ENCODE data around the gene CNOT3.
"Not testable (repeated sequence)": the region's sequence is repeated elsewhere in the genome, so short reads cannot be mapped to it uniquely, and the experiment has no call there.

Gene CNOT3

GRCh38 chr19:54151362-54152035 lies 13.9 kb downstream of the CNOT3 start:
- DNase-seq, result no peak

DNA sequence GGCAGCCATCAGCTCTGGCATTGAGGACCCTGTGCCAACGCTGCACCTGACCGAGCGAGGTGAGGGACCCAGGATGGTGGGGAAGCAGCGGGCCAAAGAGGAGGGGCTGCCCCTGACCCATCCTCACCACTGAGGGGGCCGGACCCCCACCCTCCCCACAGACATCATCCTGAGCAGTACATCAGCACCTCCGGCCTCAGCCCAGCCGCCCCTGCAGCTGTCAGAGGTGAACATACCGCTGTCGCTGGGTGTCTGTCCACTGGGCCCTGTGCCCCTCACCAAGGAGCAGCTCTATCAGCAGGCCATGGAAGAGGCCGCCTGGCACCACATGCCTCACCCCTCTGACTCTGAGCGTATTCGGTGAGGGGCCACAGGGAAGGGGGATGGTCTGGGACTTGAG lies 14.7 kb downstream of the CNOT3 start:
- no peak for DNase-seq

DNA sequence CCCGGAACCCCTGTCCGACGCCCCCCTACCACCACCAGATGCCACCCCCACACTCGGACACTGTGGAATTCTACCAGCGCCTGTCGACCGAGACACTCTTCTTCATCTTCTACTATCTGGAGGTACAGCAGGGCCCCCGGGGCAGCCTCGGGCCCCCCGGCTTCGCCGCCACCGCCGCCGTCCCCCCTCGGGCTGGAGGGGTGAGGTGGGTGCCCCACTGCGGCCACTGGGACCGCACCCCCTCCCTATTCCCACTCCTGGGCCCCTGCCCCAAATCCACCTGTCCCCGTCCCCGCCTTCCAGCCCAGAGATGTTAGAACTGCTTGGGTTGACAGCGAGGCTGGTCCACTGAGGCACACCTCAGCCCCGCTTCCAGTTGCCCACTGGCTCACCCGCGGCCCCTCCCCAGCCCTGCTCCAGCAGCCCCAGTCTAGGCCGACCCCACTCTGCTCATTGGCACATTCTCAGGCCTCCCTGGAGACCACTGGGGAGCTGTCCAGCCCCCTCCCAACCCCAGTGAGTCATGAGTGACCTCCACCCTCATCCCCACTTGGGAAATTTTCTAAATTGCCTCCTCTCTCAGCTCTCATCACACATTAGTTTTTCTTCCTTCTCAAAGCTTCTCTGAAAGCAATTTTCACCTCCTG lies 15.4 kb downstream of the CNOT3 start:
- no peak for DNase-seq

DNA sequence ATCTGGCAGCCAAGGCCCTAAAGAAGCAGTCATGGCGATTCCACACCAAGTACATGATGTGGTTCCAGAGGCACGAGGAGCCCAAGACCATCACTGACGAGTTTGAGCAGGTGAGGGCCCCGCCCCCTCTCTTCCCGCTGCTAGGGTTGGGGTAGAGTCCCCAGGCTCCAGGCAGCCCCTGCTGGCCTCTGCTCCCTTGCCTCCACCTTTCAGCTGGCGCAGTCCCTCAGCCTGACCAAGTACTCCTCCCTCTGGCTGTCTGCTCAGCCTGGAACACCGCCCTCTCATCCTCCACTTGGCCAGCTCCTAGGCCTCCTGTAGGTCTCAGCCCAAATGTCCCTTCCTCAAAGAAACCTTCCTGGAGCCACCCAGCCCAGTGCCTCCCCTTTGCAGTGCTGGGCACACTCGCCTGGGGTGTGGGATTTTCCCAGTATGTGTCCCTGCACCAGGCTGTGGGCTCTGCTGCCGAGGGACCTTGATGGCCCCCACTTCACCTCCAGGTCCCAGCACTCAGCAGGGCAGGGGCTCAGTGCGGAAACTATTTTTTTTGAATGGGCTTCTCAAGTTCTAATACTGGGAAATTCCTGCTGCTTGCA lies 16.3 kb downstream of the CNOT3 start:
- DNase-seq, result no peak

DNA sequence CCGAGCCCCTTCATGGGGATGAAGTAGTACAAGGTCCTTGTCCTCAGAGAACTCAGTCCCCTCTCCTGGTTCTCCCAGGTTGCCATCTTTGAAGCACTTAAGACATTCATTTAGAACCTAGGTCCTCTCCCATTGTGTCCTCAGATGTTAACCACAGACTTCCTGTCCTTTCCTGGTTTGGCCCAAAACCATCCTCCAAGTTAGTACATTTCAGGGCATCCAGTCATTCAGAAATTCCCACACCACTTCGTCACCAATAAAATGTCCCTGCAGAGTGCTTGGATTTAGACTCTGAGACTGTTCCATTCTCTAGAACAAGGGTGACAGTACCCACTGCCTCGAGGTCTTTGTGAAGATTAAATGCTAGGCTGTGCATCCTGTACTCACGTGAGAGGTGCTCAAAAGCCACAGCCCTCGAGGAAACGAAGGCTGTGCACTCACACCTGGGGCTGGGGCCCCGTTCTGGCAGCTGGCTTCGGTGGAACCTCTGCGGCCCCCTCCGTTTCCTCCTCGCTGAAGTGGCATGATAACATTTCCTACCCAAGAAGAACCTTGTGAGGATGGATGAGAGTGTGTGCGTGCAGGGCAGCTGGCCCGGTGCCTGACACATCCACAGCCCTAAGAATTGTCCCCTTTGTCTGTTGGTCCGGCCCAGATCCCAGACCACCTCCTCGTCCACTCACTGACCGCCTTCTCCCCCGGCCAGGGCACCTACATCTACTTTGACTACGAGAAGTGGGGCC lies 17.2 kb downstream of the CNOT3 start:
- no peak for DNase-seq

DNA sequence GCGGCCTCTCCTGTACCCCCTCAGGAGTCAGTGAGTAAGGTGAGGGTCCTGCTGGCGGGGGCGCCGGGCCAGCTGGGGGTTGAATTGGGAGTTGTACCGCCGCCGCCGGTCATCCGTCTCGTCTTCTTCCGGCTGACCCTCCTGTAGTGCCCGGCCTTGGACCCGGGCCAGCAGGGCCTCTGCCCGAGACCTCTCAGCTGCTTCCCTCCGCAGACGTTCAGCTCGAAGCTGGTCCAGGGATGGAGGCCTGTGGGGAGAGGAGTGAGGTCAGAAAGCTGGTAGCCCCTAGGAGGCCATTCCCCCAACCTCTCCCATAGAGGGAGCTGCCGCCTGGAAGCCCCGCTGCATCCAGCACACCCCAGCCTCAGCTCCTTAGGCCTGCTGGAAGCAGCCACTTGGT lies 18.1 kb downstream of the CNOT3 start:
- DNase-seq, result no peak

- DNase-seq, result no peak
Measured at GRCh38 chr19:54156490-54156889, 18.9 kb downstream of the CNOT3 start.

- no peak for DNase-seq
Measured at GRCh38 chr19:54156953-54157352, 19.4 kb downstream of the CNOT3 start.

DNA sequence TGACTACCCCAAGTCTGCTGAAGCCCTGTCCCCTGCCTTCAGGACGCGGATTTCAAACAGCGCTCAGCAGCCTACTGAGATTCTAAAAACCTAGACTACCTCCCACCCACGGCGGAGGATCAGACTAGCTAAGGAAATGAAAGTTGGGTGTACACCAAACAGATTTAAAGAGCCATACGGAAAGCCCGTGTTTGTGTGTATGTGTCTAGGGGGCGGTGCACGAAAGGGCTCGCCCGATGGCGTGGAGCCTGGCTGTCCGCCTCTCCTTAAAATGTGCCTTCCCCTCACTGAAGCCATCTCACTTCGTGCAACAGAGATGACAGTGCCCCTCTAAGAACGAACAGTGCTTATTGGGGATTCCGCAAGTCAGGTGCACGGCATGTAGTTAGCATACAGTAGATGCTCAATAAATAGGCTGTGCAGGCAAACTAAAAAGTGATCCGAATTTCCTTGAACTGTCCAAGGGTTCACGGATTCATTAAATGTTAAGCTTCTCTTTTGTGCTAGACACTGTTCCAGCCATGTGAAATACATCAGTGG lies 21.3 kb downstream of the CNOT3 start:
- no peak for DNase-seq

- DNase-seq, result peak; percentile 100
Measured at GRCh38 chr19:54159352-54160181, 22.0 kb downstream of the CNOT3 start, which contains the start of gene LENG1. Gene LENG1 (minus strand): TSS chr19:54159721. CDS start chr19:54159695, 26 bp downstream.

- DNase-seq, result no peak
Measured at GRCh38 chr19:54160182-54160811, 22.7 kb downstream of the CNOT3 start.

DNA sequence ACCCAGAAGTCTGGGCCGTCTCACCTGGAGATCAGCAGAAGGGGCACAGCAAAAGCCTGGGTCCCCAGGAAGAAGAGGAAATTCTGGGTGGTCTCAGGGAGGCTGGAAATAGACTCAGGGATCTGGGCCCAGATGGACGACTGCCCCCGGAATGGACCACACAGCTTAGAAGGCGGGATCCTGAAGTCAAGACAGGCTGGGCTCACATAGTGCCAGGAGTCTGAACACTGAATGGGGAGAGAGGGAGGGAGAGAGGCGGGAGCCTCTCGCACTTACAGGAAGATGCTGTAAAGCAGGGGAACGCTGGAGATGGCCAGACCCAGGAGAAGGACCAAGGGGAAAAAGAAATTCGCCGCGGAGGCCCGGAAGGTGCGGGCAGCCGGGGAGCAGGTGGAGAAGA lies 23.3 kb downstream of the CNOT3 start:
- DNase-seq, result no peak

GRCh38 chr19:54162241-54162805 lies 24.8 kb downstream of the CNOT3 start:
- DNase-seq, result peak; percentile 61

- no peak for DNase-seq
Measured at GRCh38 chr19:54162884-54163283, 25.3 kb downstream of the CNOT3 start.

DNA sequence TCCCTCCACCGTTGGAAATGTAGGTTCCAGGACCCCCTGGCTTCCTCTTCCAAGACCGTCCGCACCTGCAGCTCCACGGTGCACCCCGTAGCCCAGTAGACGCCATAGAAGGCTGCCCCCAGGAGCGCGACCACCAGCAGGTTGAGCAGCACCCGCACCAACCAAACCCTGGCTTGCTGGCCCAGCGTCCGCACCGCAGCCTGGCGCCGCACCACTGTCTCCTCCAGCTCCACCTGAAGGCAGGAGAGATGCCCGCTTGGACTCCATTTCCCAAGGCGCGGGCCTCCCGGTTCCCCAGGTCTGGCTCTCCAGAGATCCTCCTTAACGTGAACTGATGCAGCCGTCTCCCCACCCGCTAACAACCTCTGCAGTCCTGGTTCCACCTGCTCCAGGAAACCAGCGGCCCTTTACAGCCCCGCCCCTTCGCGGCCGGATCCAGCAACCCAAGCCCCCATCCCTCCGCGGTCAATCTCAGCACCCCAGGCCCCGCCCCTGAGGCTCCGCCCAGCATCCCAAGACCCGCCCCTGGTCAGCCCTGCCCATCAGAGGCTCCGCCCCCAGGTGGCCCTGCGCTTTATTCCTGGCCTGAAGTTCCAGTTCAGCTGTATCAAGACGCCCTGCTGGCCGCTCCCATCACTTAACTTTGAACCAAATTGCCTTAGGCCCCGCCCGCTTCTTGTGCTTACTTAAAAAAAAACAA lies 27.0 kb downstream of the CNOT3 start:
- no peak for DNase-seq

DNA sequence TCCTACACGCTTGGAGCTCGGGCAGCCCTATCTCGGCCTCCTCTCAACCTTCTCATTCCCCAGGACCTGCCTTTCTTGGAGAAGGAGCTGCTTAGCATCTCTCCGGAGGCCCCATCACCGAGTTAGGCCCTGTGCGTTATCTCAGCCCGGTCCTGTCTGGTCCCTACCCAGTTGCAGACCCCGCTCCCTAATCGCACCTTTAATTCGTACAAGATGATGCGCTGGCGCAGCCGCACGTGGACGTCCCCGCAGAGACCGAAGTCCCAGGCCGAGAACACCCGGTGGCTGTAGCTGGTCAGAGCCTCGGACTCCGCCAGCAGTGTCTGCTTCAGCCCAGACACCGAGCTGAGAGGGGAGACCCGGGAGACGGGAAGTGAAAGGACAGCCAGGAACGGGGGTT lies 27.7 kb downstream of the CNOT3 start:
- DNase-seq, result no peak

DNA sequence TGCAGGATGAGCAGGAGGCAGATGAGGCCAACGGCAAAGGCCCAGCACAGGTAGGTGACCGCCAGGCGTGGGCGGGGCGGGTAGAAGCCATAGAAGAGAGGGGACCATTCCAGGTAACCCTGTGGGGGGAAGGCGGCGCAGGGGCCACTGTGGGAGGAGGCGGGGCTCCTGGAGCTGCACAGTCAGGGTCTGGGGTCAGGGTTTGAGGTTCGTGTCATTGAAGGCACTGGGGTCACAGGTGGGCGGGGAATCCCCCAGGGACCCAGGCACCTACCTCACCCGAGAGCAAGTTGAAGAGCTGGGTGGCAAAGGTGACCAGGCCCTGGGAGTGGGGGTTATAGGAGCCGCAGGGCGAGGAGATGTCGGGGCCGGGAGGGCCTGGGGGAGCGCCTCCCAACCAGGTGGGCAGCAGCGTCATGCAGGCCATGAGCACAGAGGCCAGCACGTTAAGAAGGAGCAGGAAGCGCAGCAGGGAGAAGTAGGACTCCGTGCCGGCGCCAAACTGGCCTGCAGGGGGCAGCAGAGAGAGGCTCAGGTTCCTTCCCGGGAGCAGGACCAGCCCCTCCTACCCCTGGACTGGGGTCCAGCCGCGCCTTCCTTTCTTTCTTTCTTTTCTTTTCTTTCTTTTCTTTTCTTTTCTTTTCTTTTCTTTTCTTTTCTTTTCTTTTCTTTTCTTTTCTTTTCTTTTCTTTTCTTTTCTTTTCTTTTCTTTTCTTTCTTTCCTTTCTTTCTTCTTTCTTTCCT lies 30.8 kb downstream of the CNOT3 start:
- DNase-seq, result peak; percentile 77

DNA sequence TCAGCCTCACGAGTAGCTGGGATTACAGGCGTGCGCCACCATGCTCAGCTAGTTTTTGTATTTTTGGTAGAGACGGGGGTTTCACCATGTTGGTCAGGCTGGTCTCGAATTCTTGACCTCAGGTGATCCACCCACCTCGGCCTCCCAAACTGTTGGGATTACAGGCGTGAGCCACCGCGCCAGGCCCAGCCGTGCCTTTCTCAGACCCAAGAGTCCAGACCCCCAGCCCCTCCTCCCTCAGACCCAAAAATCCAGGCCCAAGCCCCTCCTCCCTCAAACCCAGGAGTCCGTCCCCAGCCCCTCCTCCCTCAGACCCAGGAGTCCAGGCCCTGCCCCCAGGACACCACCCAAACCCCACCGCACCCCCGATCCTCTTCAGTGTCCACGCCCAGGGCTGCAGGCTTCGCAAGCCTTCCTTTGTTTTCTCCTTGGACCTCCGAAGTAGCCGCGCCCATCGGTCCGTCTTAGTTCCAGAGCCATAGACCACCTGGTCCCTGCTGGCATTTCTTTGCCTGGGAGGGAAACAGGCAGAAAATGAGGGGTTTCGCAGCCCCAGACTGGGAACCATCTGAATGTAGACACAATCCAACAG lies 31.7 kb downstream of the CNOT3 start:
- no peak for DNase-seq

DNA sequence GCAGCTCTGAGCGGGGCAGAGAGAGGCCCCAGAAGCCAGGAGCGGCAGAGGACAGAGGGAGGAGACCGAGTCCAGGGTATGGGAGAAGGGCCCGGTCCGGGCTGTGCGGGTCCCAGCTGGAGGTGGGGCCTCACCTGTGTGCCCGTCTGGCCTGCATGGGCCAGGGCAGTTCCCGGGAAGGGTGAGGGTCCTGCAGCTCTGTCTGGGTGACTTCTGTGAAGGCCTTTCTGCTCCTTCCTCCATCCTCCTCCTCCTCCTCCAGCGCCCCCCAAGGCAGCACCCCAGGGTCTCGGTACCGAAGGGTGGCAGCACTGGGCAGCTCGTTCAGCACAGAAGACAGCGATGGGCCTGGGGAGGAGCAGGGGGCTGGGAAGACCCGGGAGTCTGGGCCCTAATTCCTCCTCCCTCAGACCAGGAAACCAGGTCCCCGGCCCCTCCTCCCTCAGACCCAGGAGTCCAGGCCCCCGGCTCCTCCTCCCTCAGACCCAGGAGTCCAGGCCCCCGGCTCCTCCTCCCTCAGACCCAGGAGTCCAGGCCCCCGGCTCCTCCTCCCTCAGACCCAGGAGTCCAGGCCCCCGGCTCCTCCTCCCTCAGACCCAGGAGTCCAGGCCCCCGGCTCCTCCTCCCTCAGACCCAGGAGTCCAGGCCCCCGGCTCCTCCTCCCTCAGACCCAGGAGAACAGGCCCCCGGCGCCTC lies 34.3 kb downstream of the CNOT3 start:
- DNase-seq, result not testable (repeated sequence)
